IPS DF 4.7 (cell line): ENCODE results near the gene GOLGA2.

Experiments
- DNase-seq: peaks from one replicate; pipeline ENCODE4 v3.0.0-alpha.2; 2013; ENCODE audit warnings: low spot score; ENCODE audit errors: extremely low read depth

Gene GOLGA2

GRCh38 chr9:128275198-128276007, at the start of gene GOLGA2:
Gene GOLGA2, minus strand, starts transcription at chr9:128276007. Its CDS starts 31 bp downstream, at chr9:128275976.
- no peak for DNase-seq

GRCh38 chr9:128324401-128324800, 48.6 kb upstream of the GOLGA2 start:
- no peak for DNase-seq

GRCh38 chr9:128323791-128324190, 48.0 kb upstream of the GOLGA2 start:
- DNase-seq: no peak

- no peak for DNase-seq
Measured at GRCh38 chr9:128323212-128323730, 47.5 kb upstream of the GOLGA2 start.

GRCh38 chr9:128322404-128323211, 46.8 kb upstream of the GOLGA2 start, which contains the start of the genes COQ4 and TRUB2:
Gene COQ4, plus strand, starts transcription at chr9:128322839. Its CDS starts 20 bp downstream, at chr9:128322859.
Gene TRUB2, minus strand, starts transcription at chr9:128322447. Its CDS starts 39 bp downstream, at chr9:128322408.
- DNase-seq: peak; percentile 78

GRCh38 chr9:128321879-128322403, 46.1 kb upstream of the GOLGA2 start:
- DNase-seq: no peak

GRCh38 chr9:128321343-128321742, 45.5 kb upstream of the GOLGA2 start:
- DNase-seq: no peak

GRCh38 chr9:128317629-128318028, 41.8 kb upstream of the GOLGA2 start:
- no peak for DNase-seq

- DNase-seq: no peak
Measured at GRCh38 chr9:128316421-128316820, 40.6 kb upstream of the GOLGA2 start.

GRCh38 chr9:128314697-128315096, 38.9 kb upstream of the GOLGA2 start:
- DNase-seq: no peak

- no peak for DNase-seq
Measured at GRCh38 chr9:128310461-128310860, 34.7 kb upstream of the GOLGA2 start.

GRCh38 chr9:128309551-128309950, 33.7 kb upstream of the GOLGA2 start:
- no peak for DNase-seq

- DNase-seq: no peak
Measured at GRCh38 chr9:128304971-128305288, 29.1 kb upstream of the GOLGA2 start.

GRCh38 chr9:128304136-128304970, 28.5 kb upstream of the GOLGA2 start:
- DNase-seq: no peak

- no peak for DNase-seq
Measured at GRCh38 chr9:128298535-128299482, 23.0 kb upstream of the GOLGA2 start.

- no peak for DNase-seq
Measured at GRCh38 chr9:128297221-128297773, 21.5 kb upstream of the GOLGA2 start.

- DNase-seq: no peak
Measured at GRCh38 chr9:128296340-128297220, 20.8 kb upstream of the GOLGA2 start.

- no peak for DNase-seq
Measured at GRCh38 chr9:128294142-128294541, 18.3 kb upstream of the GOLGA2 start.

GRCh38 chr9:128293091-128293490, 17.3 kb upstream of the GOLGA2 start:
- no peak for DNase-seq
